T-helper 1 cell (primary cell): ENCODE data around the gene PREX1.

ENCODE experiments used
- DNase-seq, 5 donors: peaks; one replicate each; pipeline ENCODE4 v3.0.0-alpha.2; 2012 to 2020

PREX1 gene

GRCh38 chr20:48696671-48697070 lies 131.1 kb downstream of the PREX1 start:
- no peak for DNase-seq

GRCh38 chr20:48695738-48696137 lies 132.1 kb downstream of the PREX1 start:
- no peak for DNase-seq

GRCh38 chr20:48695255-48695654 lies 132.5 kb downstream of the PREX1 start:
- DNase-seq: no peak

GRCh38 chr20:48694381-48694865 lies 133.4 kb downstream of the PREX1 start:
- no peak for DNase-seq

- no peak for DNase-seq
Observed at GRCh38 chr20:48691523-48691922, 136.3 kb downstream of the PREX1 start.

- no peak for DNase-seq
Observed at GRCh38 chr20:48690888-48691287, 136.9 kb downstream of the PREX1 start.

- no peak for DNase-seq
Observed at GRCh38 chr20:48689874-48690571, 137.8 kb downstream of the PREX1 start.

GRCh38 chr20:48689388-48689787 lies 138.4 kb downstream of the PREX1 start:
- no peak for DNase-seq

GRCh38 chr20:48688579-48688978 lies 139.2 kb downstream of the PREX1 start:
- DNase-seq: no peak

- no peak for DNase-seq
Observed at GRCh38 chr20:48687117-48687800, 140.5 kb downstream of the PREX1 start.

GRCh38 chr20:48686238-48687116 lies 141.3 kb downstream of the PREX1 start:
- no peak for DNase-seq

- DNase-seq: no peak
Observed at GRCh38 chr20:48685300-48685699, 142.5 kb downstream of the PREX1 start.

GRCh38 chr20:48684501-48685041 lies 143.2 kb downstream of the PREX1 start:
- DNase-seq: no peak

GRCh38 chr20:48683467-48684175 lies 144.2 kb downstream of the PREX1 start:
- no peak for DNase-seq

- DNase-seq: no peak
Observed at GRCh38 chr20:48682529-48683363, 145.1 kb downstream of the PREX1 start.

- DNase-seq: no peak
Observed at GRCh38 chr20:48681873-48682426, 145.8 kb downstream of the PREX1 start.

GRCh38 chr20:48681201-48681872 lies 146.5 kb downstream of the PREX1 start:
- DNase-seq: no peak

GRCh38 chr20:48680650-48681049 lies 147.1 kb downstream of the PREX1 start:
- DNase-seq: no peak

GRCh38 chr20:48679599-48679998 lies 148.2 kb downstream of the PREX1 start:
- no peak for DNase-seq

GRCh38 chr20:48679011-48679410 lies 148.8 kb downstream of the PREX1 start:
- DNase-seq: no peak
